Astrocyte of the cerebellum (primary cell): ENCODE measurements around the gene GID8.

Experiments used
- DNase-seq: peaks from one replicate; pipeline ENCODE4 v3.0.0-alpha.2; 2011; ENCODE audit warnings: low read depth
- H3K4me3 ChIP-seq: 2 replicates; pipeline ENCODE4 v1.5.1; 2011; ENCODE audit warnings: mild to moderate bottlenecking, low read depth, low read length, moderate library complexity
- CTCF ChIP-seq: IDR thresholded peaks from 2 replicates; pipeline ENCODE4 v1.5.1; 2012; ENCODE audit warnings: low read length, low read depth, moderate library complexity, mild to moderate bottlenecking; ENCODE audit errors: missing control alignments
- in situ Hi-C: cut with HindIII; loops from 2 replicates; pipeline ENCODE4 v1.10.0; 2017; ENCODE audit warnings: low sequenced_read_pairs

GID8 gene

GRCh38 chr20:62891111-62891510, 46.8 kb upstream of the GID8 start:
- H3K4me3 ChIP-seq = no peak overlapping the region
- DNase-seq = no peak
- TF ChIP-seq CTCF = no peak
- in situ Hi-C loops = no loop called here

- no peak overlapping the region for H3K4me3 ChIP-seq
- DNase-seq = no peak
- in situ Hi-C loops = no loop called here
- no peak for TF ChIP-seq CTCF
Measured at GRCh38 chr20:62892348-62893304, 45.3 kb upstream of the GID8 start.

GRCh38 chr20:62893700-62894099, 44.2 kb upstream of the GID8 start:
- in situ Hi-C loops = no loop called here
- H3K4me3 ChIP-seq = no peak overlapping the region
- no peak for DNase-seq
- TF ChIP-seq CTCF = no peak

GRCh38 chr20:62894261-62894660, 43.7 kb upstream of the GID8 start:
- H3K4me3 ChIP-seq = no peak overlapping the region
- no peak for TF ChIP-seq CTCF
- in situ Hi-C loops = no loop called here
- DNase-seq = no peak

- in situ Hi-C loops = no loop called here
- no peak for TF ChIP-seq CTCF
- DNase-seq = no peak
- H3K4me3 ChIP-seq = no peak overlapping the region
Measured at GRCh38 chr20:62895539-62895938, 42.4 kb upstream of the GID8 start.

GRCh38 chr20:62896526-62896925, 41.4 kb upstream of the GID8 start:
- in situ Hi-C loops = no loop called here
- no peak overlapping the region for H3K4me3 ChIP-seq
- no peak for TF ChIP-seq CTCF
- no peak for DNase-seq
